NCI-H526 (cell line): ENCODE results near the gene SHC3.

Experiments used
- DNase-seq, 2 experiments: peaks; one replicate each; lab custom pipeline; 2025; lab: John Stamatoyannopoulos, UW

The SHC3 gene

DNA sequence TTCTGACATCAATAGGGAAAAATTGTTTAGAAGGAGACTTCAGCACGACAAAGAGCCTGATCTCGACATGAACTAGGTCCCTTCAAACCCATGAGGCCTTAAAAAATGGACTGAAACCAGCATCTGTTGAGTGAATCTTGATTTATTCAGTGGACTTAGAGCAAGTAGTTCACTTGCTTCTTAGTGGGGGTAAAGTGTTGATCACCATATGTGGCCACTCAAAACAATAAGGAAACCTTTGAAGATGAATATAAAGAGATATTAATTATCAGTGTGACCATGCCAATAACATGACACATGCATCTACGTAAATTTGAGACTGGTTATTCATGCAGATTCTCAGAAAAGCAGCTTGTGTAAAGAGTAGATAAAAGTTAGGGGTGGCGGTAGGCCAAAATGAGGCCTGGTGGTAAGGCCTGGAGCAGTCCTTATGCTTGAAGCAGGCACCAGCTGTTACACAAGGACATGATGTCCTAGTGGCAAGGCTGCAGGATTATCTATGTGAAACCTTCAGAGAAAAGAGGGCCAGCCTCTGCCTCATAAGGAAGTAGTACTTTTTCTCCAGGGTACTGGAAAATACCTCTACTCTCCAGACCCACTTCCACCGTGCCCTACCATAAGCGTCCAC lies 126.0 kb downstream of the SHC3 start:
- no peak for DNase-seq

- no peak for DNase-seq
Observed at GRCh38 chr9:89051421-89052025, 127.1 kb downstream of the SHC3 start.

DNA sequence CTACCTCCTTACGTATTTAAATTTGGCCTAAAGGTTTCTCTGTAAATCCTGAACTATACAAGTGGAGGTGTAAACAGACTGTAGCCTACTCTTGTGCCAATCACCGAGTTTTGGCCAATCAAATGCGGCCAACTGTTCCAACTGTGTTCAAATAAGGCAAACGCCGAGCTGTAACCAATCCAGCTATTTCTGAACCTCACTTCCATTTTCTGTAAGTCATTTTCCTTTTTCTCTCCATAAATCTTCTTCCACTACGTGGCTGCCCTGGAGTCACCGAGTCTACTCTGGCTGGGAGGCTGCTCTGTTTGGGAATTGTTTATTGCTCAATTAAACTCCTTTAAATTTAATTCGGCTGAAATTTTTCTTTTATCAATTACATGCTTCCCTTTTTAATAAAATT lies 129.0 kb downstream of the SHC3 start:
- no peak for DNase-seq

DNA sequence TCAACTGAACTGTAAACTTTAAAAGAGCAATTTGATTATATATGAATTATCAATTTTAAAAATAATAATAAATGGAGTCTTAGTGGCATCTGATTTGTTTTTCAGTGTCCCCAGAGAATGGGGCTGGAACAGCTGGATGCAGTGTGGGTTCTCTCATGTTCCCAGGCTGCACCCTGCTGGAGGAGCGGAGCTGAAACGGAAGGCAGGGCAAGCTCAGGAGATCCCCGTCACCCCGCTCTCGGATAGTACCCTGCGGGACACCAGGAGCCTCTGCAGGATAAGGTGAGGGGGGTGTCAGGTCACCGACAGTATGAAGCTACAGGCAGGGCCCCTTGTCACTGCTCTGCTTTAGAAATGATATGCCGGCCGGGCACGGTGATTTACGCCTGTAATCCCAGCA lies 130.0 kb downstream of the SHC3 start:
- no peak for DNase-seq

DNA sequence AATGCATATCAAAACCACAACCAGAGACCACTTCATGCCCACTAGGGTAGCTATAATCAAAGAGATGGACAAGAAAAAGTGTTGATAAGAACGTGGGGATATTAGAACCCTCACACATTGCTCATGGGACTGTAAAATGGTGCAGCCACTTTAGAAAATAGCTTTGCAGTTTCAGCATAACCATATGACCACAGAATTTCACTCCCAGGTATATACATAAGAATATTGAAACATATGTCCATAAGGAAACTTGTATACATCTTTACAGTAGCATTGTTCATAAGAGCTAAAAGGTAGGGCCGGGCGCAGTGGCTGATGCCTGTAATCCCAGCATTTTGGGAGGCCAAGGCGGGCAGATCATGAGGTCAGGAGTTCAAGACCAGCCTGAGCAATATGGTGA lies 131.0 kb downstream of the SHC3 start:
- DNase-seq = no peak

- no peak for DNase-seq
Observed at GRCh38 chr9:89046832-89047231, 131.8 kb downstream of the SHC3 start.

GRCh38 chr9:89044881-89045280 lies 133.7 kb downstream of the SHC3 start:
- no peak for DNase-seq

DNA sequence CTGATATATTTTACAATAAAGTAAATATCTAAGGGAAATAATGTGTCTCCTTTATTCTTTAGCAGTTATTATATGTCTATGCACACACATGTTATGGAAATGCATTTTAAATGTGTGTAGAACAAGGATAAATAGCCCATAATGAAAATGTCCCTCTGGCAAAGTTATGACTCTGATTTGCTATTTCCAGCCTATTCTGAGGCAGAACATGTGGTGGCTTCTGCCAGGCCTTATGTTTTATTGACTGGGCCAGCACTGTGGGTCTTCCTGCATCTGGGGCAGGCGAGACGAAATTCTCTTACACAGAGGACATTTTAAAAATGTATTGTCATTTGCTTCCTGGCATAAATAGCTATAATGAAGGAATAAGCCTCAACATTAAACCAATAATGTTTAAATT lies 134.5 kb downstream of the SHC3 start:
- DNase-seq = no peak

DNA sequence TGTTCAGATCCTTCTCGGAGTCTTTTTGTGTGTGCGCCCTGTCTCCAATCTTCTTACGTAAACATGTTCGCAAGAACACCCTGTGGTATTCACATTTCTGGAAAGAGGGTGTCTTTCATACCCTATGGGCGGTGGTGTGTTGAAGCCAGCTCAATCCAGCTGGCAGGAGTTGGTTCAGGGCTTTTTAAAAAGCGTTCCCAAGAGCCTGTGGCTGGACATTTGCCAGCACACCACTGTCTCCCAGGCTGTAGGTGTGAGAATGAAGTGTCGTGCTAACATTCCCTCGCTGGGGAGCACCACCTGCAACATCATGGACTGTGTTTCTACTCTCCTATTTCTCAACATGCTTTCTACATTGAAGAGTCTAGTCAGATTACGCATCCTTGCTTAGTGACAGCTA lies 135.6 kb downstream of the SHC3 start:
- no peak for DNase-seq

GRCh38 chr9:89039664-89040063 lies 139.0 kb downstream of the SHC3 start:
- no peak for DNase-seq

DNA sequence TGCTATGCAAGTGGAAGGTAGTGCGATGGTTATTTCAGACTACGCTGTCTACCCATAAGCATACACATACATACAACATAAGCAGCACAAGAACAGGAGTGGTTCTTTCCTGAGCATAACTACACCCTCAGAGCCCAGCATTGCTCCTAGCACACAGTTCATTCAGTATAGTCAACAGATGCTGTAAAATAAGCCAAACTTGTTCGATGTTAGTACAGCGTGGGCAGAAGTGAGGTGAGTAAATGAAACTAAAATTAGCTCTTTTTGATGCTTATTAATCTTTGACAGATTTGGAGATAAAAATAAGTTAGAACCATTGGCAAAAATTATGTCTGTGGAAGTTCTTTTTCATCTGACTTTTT lies 139.5 kb downstream of the SHC3 start:
- DNase-seq = no peak

GRCh38 chr9:89038382-89039103 lies 140.1 kb downstream of the SHC3 start:
- no peak for DNase-seq

GRCh38 chr9:89037891-89038290 lies 140.7 kb downstream of the SHC3 start:
- DNase-seq = no peak

DNA sequence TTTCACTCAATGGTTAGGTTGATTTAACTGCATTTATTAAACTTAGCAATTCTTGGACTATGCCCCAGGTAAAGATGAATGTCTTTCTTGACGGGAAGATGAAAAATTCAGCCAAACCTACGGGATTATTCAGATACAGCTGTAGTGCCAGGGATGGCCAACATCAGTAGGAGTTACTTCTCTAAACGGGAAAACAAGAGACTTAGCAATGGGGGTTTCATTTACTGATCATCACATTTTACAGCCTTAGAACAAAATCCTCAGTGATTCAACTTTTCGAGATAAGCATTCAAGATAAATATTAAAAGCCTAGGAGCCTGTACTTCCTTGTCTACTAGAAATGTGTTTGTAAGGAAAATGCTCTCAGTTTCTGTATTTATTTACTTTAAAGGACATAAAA lies 141.3 kb downstream of the SHC3 start:
- DNase-seq = no peak

- no peak for DNase-seq
Observed at GRCh38 chr9:89036891-89037290, 141.7 kb downstream of the SHC3 start.

GRCh38 chr9:89036383-89036782 lies 142.2 kb downstream of the SHC3 start:
- DNase-seq = no peak

DNA sequence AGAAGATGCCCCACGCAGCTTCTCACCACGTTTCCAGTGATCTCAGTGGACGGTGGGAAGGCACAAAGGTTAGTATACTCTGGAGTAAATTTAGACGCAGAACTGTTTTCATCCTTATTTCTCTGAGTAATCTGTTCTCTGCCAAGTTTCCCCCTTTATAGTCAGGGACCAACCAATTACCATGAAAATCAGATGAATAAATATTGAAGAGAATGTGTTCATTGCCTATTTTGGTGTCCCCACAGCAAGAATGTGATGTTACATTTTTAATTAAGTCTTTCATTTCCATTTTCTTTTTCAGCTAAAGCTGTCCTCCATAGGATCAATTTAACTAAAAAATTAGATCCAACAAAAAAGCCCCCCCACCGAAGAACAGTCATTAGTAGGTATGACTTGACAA lies 146.0 kb downstream of the SHC3 start:
- no peak for DNase-seq

DNA sequence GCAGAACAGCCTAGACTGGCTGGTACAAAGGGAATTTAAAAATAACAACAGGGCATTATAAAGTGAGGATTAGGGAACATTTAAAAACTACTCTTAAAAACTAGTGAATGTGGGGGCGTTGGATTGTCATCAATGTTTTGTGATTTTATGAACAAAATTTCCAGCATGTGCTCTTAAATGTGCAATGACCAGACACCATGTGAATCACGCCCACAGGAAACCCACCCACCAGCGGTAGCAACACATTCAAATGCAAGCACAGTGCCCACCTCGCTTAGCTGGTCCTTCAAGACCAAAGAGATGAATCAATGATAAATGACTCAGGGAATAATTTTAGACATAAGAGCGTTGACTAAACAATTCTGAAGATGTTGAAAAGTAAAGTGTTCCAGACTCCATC lies 146.4 kb downstream of the SHC3 start:
- no peak for DNase-seq

- DNase-seq = no peak
Observed at GRCh38 chr9:89029788-89030187, 148.8 kb downstream of the SHC3 start.

DNA sequence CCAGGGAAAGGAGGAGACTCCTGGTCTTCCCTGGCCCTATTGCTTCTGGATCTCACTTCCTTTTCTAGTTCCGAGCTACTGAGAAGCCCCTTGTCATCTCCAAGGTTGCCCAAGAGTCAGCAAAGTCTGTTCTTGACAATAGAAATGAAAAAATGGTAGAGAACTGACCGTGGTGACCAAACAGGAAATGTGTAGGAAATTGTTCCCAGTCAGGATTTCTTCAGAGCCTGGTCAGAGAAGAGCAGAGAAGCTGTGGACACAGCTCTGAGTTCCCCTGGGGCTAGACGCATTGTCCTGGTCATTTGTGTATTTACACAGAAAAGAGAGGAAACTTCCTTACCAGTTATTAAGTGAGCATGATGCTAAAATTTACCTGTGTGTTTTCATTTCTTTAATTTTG lies 151.7 kb downstream of the SHC3 start:
- no peak for DNase-seq

- DNase-seq = no peak
Observed at GRCh38 chr9:89025553-89025952, 153.1 kb downstream of the SHC3 start.

DNA sequence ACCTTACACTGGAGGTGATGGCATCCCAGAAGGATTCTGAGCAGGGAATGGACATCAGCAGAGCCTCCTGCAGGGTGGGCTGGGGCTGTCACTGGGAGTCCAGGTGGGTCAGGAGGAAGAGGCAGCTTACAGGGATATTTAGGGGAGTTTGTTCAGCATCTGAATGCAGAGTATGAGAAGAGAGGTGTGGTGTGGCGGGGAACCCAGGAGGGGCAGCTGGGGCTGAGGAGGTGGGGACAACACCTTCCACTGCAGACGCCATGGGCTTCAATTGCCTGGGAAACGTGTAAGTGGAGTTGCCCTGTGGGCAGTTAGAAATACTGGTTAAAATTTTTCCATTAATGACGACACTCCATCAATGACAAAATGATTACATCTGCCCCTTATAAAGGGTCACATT lies 153.9 kb downstream of the SHC3 start:
- no peak for DNase-seq

DNA sequence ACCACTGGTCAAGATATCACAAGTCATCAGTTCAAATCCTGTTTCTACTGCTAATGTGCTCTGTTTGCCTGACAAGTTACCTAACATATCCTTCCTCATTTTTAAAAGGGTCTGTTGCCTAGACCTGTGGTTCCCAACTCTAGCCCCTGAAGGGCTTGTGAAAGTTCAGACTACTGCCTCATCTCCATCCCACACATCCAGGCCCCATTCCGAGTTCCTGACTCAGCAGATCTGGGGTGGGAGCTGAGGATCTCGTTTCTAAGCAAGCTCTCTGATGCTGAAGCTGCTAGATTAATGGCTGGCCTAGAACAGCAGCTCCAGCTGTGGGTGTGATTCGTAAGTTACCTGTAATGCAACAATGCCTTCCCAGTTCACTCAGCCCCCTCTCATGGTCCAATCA lies 154.9 kb downstream of the SHC3 start:
- DNase-seq = no peak

GRCh38 chr9:89022902-89023301 lies 155.7 kb downstream of the SHC3 start:
- DNase-seq = no peak
